Aorta (tissue), 5 donors: ENCODE results near the gene PLGRKT. TPM values are rescaled to one million over a fixed set of nuclear protein-coding genes. Genes with fewer than 3 reads are reported as not detected.
"Not testable (repeated sequence)": the region's sequence is repeated elsewhere in the genome, so short reads cannot be mapped to it uniquely, and the experiment has no call there.

Experiments used
- ATAC-seq: fragments of 200-7000 bp; cut with Tn5 transposase; one replicate; pipeline ENCODE4 v1.9.1; 2022; ENCODE audit warnings: moderate library complexity; ENCODE audit not compliant: low FRiP score
- DNase-seq, 2 donors: peaks; one replicate each; pipeline ENCODE4 v3.0.0-alpha.2; 2020
- H3K27ac ChIP-seq, 2 donors: one replicate each; pipeline ENCODE4 v1.5.1; 2013; ENCODE audit warnings: low read length in 2 of 2, mild to moderate bottlenecking in 2 of 2, moderate library complexity in 2 of 2, control low read depth in 1 of 2, inconsistent platforms in 1 of 2, low read depth in 1 of 2
- H3K27me3 ChIP-seq, 2 donors: one replicate each; pipeline ENCODE4 v1.6.1; 2013; ENCODE audit warnings: control low read depth in 1 of 2, low read length in 1 of 2, mild to moderate bottlenecking in 1 of 2, moderate library complexity in 1 of 2; ENCODE audit not compliant: insufficient read depth in 2 of 2, control insufficient read depth in 1 of 2
- H3K36me3 ChIP-seq, 2 donors: one replicate each; pipeline ENCODE4 v1.6.1; 2013; ENCODE audit warnings: control low read depth in 1 of 2, low read length in 1 of 2, mild to moderate bottlenecking in 1 of 2; ENCODE audit not compliant: insufficient read depth in 2 of 2, control insufficient read depth in 1 of 2
- H3K4me1 ChIP-seq, 2 donors: one replicate each; pipeline ENCODE4 v1.6.1; 2013; ENCODE audit warnings: low read length in 2 of 2, control low read depth in 1 of 2, mild to moderate bottlenecking in 1 of 2, moderate library complexity in 1 of 2; ENCODE audit not compliant: insufficient read depth in 2 of 2, control insufficient read depth in 1 of 2
- H3K4me3 ChIP-seq, 2 donors: one replicate each; pipeline ENCODE4 v1.5.1; 2013; ENCODE audit warnings: low read length in 2 of 2, control low read depth in 1 of 2, mild to moderate bottlenecking in 1 of 2
- H3K9me3 ChIP-seq: one replicate; pipeline ENCODE4 v1.6.1; 2013; ENCODE audit warnings: mild to moderate bottlenecking, low read length; ENCODE audit not compliant: control insufficient read depth
- WGBS, 2 donors: extraction: QIAGEN DNeasy Blood & Tissue Kit; methylation state at CpG; one replicate each; pipeline ENCODE4 v1.1.7; 2013; 5-methylcytosine and 5-hydroxymethylcytosine counted together
- intact Hi-C, 2 donors: fragments of 100-400 bp; cut with DNase I; formaldehyde crosslinking; loops; one replicate each; pipeline versions ENCODE4 v1.14.2 to v1.15.0; 2022
- polyA plus RNA-seq, 2 donors: library from polyadenylated mRNA; stranded (reverse); fragments of 200-250 nt; gene quantifications; one replicate each; pipeline ENCODE4 v1.2.3, GENCODE V29; 2013
- total RNA-seq, 2 donors: library from RNA; stranded (reverse); fragmentation: NEBNext Ultra II Directional; extraction: Animal tissue kit (Norgen Biotek cat#: 25700); gene quantifications; one replicate each; pipeline ENCODE4 v1.2.1, GENCODE V29; 2021
- donor health status: healthy with polysubstance abuse.
- donor health status: Bipolar disorder and iron deficiency.
- donor health status: DM: no; HTN: no; CAD: no.
- donor health status: DM: no; HTN: no; CAD: no.
- donor health status: DM: yes; HTN: yes; CAD: no.

The PLGRKT gene
- total and polyA plus RNA-seq, 4 donors = 8.8 to 31.7 (median 11.6) TPM

DNA sequence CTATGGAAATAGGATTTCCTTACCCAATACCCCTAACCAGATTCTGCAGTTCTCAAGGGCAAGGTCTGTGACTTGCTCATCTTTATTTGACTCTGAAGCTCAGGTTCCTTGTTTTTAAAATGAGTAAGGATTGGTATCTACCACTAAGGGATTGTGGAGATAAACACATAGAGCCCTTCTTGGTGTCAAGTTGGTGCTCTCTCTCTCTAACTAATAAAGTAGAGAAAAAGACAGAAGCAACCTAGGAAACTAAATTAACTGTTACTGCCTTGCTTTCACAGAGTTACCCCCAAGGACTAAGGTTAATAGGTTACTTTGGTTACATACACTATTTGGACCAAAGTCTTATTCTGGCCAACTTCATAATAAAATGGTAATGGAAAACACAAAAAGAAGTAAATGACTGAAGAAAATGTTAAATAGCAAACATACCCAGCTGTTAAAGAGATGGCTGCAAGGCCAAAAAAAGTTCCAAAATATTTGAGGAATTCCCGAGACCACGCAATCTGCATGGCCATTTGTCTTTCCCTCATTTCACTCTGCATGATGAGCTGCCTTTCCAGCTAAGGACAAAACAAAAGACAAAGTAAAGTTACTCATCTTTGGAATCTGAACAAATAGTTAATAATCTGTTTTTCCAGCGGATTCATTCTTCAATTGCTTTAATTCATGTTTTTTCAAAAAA is 76.3 kb downstream of the PLGRKT start:
- 18 to 32% methylated on average over 3 of the region's 3 CpGs for WGBS, 2 donors
- Histone ChIP-seq H3K36me3 (peaks cover 0 to 3% of the 10 kb centered on the region in 2 donors), H3K4me3 (no peak overlapping the region), H3K27ac (no peak overlapping the region), H3K9me3 (no peaks in the 10 kb centered on the region), H3K27me3 (no peaks in the 10 kb centered on the region), H3K4me1 (peaks cover 4% of the 10 kb centered on the region in 2 donors)
- intact Hi-C loops = no loop called here
- DNase-seq (no peak), ATAC-seq (no peak)

DNA sequence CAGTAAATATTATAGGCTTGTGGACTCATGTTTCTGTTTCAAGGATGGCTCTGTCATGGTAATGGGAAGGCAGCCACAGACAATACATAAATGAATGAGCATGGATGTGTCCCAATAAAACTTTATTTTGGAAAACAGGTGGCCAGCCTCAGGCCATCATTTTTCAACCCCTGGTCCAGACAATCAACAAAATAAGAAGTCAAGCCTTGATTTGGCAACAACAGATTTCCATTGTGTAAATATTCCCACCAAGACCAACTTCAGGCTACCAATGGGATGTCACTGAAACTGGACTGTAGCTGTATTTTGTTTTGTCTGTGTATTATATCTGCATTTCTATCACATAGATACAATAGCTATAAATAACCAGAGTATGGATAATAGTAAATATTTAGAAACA is 77.4 kb downstream of the PLGRKT start:
- H3K27me3 ChIP-seq = no peaks in the 10 kb centered on the region
- no peak for ATAC-seq
- no peaks in the 10 kb centered on the region for H3K9me3 ChIP-seq
- H3K4me3 ChIP-seq = no peak overlapping the region
- peaks cover 0 to 3% of the 10 kb centered on the region in 2 donors for H3K36me3 ChIP-seq
- H3K27ac ChIP-seq = no peak overlapping the region
- peaks cover 4% of the 10 kb centered on the region in 2 donors for H3K4me1 ChIP-seq
- intact Hi-C loops = no loop called here
- DNase-seq = no peak

DNA sequence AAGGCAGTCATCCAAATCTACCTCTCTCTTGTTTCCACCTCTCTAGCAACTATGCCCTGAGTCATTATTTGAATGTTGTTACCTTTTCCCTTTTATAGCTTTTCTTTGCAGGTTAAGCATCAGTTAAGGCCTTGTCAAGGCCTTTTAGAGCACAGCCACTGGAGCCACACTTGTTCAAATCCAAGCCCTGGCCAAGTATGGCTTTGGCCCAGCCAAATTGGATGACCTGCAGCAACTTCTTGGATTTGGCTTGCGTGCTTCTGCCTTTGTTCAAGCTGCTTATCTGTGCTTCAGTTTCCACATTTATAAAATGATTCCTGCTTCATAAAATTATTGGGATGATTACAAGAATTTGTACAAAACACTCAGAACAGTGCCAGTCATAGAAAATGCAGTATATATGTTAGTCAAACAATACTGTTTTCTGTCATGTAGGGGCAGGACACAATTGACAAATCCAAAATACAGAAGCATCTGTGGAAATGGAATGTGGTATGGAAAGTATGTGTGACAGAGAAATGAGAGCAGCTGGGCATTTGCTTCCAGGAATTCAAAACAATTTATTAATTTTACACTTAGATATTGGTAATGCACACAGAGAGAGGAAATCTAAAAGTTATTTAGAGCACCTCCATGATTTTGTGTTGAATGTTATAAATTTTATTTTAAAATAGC is 80.2 kb downstream of the PLGRKT start:
- peaks cover 0 to 3% of the 10 kb centered on the region in 2 donors for H3K36me3 ChIP-seq
- WGBS, 2 donors = 24 to 37% methylated on average over 1 of the region's 1 CpG
- intact Hi-C loops = no loop called here
- H3K4me1 ChIP-seq = peaks cover 0 to 4% of the 10 kb centered on the region in 2 donors
- H3K9me3 ChIP-seq = no peaks in the 10 kb centered on the region
- H3K4me3 ChIP-seq = no peak overlapping the region
- ATAC-seq (no peak), DNase-seq (no peak)
- H3K27me3 ChIP-seq = no peaks in the 10 kb centered on the region
- no peak overlapping the region for H3K27ac ChIP-seq

DNA sequence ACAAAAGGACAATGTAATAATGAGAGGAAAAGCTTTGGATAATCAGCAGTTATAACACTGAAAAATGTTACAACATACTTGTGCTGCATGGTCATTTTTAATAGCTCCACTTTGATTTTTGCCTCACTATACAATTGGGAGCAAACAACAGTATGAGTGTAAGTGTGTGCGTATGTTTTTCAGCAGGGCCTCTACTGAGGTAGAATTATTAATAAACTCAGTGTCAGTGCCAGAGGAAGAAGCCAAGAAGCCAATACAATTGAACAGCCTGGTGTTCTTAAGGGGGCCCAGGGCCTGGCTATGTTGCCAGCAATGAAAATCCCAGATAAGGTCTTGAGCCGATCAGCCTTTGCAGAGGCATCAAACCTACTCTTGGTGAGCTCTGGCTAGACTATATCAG is 81.9 kb downstream of the PLGRKT start:
- Histone ChIP-seq H3K4me1 (no peaks in the 10 kb centered on the region), H3K36me3 (peaks cover 0 to 3% of the 10 kb centered on the region in 2 donors), H3K27ac (no peak overlapping the region), H3K9me3 (no peaks in the 10 kb centered on the region), H3K4me3 (no peak overlapping the region), H3K27me3 (no peaks in the 10 kb centered on the region)
- DNase-seq (no peak), ATAC-seq (peak; percentile 60)
- 66 to 83% methylated on average over 2 of the region's 2 CpGs for WGBS, 2 donors
- intact Hi-C loops = no loop called here

DNA sequence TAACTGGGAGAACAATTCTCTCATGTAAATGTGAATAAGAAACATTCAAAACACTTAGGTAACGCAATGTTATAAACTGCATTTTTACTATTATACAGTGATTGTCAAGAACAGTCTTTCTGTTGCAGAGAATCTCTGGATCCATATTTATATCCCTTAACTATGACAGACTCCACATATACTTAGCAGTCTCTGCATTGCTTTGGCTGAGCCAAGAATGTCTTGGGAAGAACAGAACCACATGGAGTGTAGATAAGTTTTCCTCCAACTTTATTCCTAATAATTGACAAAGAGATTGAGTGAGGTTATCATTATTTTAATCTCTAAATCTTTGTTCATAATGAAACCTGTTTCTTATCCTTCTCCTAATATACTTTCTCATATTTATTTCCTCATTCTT is 82.5 kb downstream of the PLGRKT start:
- H3K27ac ChIP-seq = no peak overlapping the region
- H3K4me3 ChIP-seq = no peak overlapping the region
- peaks cover 0 to 3% of the 10 kb centered on the region in 2 donors for H3K36me3 ChIP-seq
- WGBS, 2 donors = 100% methylated on average over 1 of the region's 1 CpG
- no peak for DNase-seq
- H3K4me1 ChIP-seq = no peaks in the 10 kb centered on the region
- intact Hi-C loops = no loop called here
- H3K27me3 ChIP-seq = no peaks in the 10 kb centered on the region
- ATAC-seq = no peak
- H3K9me3 ChIP-seq = peaks cover 4% of the 10 kb centered on the region

DNA sequence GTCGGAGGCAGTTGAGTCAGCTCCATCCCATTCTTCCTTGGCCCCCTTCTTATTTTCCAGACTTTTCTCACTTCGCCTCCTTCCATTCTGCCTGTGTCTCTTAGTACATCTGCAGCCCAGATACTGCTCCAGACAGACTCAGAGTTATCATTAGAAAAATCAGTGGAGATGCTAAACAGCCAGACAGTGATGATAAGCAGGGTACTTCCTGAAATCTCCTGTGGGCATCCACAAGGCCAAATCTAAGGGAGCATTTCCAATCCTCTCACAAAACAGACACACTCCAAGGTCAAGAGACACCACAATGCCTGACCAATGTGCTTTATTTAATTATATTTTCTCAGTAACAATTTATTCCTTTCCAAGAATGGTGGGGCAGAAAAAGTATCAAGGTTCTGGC is 83.5 kb downstream of the PLGRKT start:
- intact Hi-C loops = no loop called here
- 96 to 97% methylated on average over 2 of the region's 2 CpGs for WGBS, 2 donors
- H3K9me3 ChIP-seq = peaks cover 4% of the 10 kb centered on the region
- H3K4me1 ChIP-seq = no peaks in the 10 kb centered on the region
- no peak overlapping the region for H3K4me3 ChIP-seq
- H3K36me3 ChIP-seq = peaks cover 0 to 3% of the 10 kb centered on the region in 2 donors
- ATAC-seq (no peak), DNase-seq (no peak)
- H3K27ac ChIP-seq = no peak overlapping the region
- no peaks in the 10 kb centered on the region for H3K27me3 ChIP-seq

DNA sequence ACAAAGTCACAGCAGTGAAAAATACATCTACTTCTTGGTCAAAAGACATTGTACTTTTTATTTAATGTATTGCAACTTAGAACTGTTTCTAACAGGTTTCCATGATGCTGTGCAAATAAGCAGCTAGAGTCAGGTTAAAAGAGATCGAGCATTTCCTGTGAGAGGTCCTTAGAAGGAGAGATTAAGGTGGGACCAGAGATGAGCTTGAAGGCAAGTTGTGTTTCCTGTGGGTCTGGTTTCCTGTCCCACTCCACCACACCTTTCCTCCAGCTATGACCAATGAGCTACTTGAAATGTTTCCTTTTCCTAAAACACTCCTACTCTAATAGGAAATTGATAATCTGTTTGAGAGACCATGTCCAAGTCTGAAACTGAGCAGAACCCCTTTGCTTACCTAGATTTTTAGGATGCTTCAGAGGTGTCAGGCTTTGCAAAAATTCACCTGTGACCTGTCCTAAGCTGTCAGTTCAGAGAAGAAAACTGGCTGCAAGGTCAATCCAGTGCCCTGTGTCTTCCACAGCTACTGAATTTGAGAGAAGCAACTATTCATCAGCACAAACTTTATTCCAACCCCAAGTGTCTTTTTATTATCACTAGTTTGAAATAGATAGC is 85.0 kb downstream of the PLGRKT start:
- peaks cover 0 to 3% of the 10 kb centered on the region in 2 donors for H3K36me3 ChIP-seq
- no peak overlapping the region for H3K4me3 ChIP-seq
- intact Hi-C loops = no loop called here
- no peaks in the 10 kb centered on the region for H3K4me1 ChIP-seq
- ATAC-seq (no peak), DNase-seq (no peak)
- no peak overlapping the region for H3K27ac ChIP-seq
- no peaks in the 10 kb centered on the region for H3K27me3 ChIP-seq
- H3K9me3 ChIP-seq = peaks cover 6% of the 10 kb centered on the region
- WGBS, 2 donors = 86 to 93% methylated on average over 1 of the region's 1 CpG

DNA sequence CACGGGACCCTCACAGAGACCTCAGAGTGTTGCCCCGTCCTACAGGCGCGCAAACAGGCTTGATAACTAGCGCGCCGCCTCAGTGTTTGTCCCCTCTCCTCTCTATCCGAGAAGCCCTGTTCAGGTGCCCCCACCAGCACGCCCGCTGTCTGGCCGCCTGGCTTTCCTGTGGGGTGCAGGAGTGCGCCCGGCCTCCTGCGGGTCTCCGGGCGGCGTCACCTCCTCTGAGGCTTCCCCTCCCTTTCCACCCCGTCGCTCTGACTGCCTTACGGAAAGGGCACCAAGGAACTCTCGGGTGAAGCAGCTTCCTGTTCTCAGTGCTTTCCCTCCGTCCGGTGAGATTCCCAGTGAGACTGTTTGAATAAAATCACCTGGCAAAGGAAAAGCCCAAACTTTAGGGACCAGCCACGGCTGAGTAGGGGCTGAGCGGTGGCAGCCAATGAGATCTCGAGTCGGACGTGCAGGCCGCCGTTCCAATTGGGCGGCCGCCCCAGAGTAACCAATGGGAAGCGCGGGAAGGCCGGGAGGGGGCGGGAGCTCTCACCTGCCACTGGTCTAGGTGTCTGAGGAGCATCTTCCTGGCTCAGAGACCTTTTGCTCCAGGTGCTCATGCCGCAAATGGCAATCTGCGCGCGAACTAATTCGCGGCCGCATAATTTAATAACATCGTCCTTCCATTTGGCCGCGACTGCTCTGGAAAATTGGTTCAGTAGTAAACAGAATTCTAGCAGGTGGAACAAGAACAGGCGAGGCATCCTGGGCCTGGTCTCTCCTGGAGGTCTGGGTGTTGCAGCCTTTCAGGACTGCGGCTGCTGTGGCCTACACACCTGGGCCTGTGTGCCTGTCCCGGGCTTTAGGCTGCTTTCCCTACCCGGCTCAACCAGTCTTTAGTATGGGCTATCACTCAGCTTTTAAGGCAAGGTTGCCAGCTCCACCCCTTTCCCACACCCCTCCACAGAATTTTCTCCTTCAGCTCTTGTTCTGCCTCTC is 98.4 kb downstream of the PLGRKT start, which contains the start of gene RLN1:
Gene RLN1 (minus strand): TSS at position 885 of the 990 bp plus-strand sequence. CDS start 130 bp downstream, at position 755.
- H3K9me3 ChIP-seq, H3K27me3 ChIP-seq, DNase-seq, H3K36me3 ChIP-seq, H3K4me1 ChIP-seq, H3K27ac ChIP-seq, H3K4me3 ChIP-seq, intact Hi-C loops: not testable (repeated sequence)
- 20 to 21% methylated on average over 14 of the region's 50 CpGs for WGBS, 2 donors
- ATAC-seq = peak; percentile 98
